Trophoblast cell (in vitro differentiated cells and primary cell): Measurements from ENCODE around the gene RCBTB2.

ENCODE experiments used
- DNase-seq, 2 donors: peaks; one replicate each; pipeline ENCODE4 v3.0.0-alpha.2; 2016
- H2AFZ ChIP-seq: 2 replicates; pipeline ENCODE4 v1.6.1; 2013; ENCODE audit warnings: low read length, moderate library complexity, mild to moderate bottlenecking; ENCODE audit not compliant: insufficient read depth, poor library complexity
- H2AK5ac ChIP-seq: 2 replicates; pipeline ENCODE4 v1.6.1; 2013; ENCODE audit warnings: mild to moderate bottlenecking, low read length
- H2BK120ac ChIP-seq: 2 replicates; pipeline ENCODE4 v1.6.1; 2013; ENCODE audit warnings: low read length, mild to moderate bottlenecking, moderate library complexity; ENCODE audit not compliant: insufficient read depth, poor library complexity
- H2BK12ac ChIP-seq: 2 replicates; pipeline ENCODE4 v1.6.1; 2013; ENCODE audit warnings: mild to moderate bottlenecking, low read length, moderate library complexity
- H2BK5ac ChIP-seq: 2 replicates; pipeline ENCODE4 v1.6.1; 2013; ENCODE audit warnings: low read length, low read depth, moderate library complexity, mild to moderate bottlenecking; ENCODE audit not compliant: poor library complexity
- H3K14ac ChIP-seq: 2 replicates; pipeline ENCODE4 v1.6.1; 2013; ENCODE audit warnings: mild to moderate bottlenecking, low read length
- H3K18ac ChIP-seq: 2 replicates; pipeline ENCODE4 v1.6.1; 2013; ENCODE audit warnings: mild to moderate bottlenecking, low read length
- H3K23ac ChIP-seq: 2 replicates; pipeline ENCODE4 v1.6.1; 2013; ENCODE audit warnings: low read length
- H3K27ac ChIP-seq: 2 replicates; pipeline ENCODE4 v1.5.1; 2013; ENCODE audit warnings: low read depth, mild to moderate bottlenecking, inconsistent platforms, low read length, moderate library complexity
- H3K27me3 ChIP-seq: 2 replicates; pipeline ENCODE4 v1.6.1; 2013; ENCODE audit warnings: inconsistent platforms, mild to moderate bottlenecking, low read length, moderate library complexity; ENCODE audit not compliant: insufficient read depth
- H3K36me3 ChIP-seq, 2 experiments: 1 replicate in 1 of 2; 2 replicates in 1 of 2; pipeline ENCODE4 v1.6.1; 2013; ENCODE audit warnings: low read length in 2 of 2, mild to moderate bottlenecking in 2 of 2, moderate library complexity in 1 of 2; ENCODE audit not compliant: insufficient read depth in 2 of 2, control insufficient read depth in 1 of 2
- H3K4ac ChIP-seq: 2 replicates; pipeline ENCODE4 v1.6.1; 2013; ENCODE audit warnings: low read depth, mild to moderate bottlenecking, low read length, moderate library complexity
- H3K4me1 ChIP-seq, 2 experiments: 1 replicate in 1 of 2; 2 replicates in 1 of 2; pipeline ENCODE4 v1.6.1; 2013; ENCODE audit warnings: low read length in 2 of 2, mild to moderate bottlenecking in 2 of 2, moderate library complexity in 1 of 2; ENCODE audit not compliant: insufficient read depth in 2 of 2, control insufficient read depth in 1 of 2
- H3K4me2 ChIP-seq: 2 replicates; pipeline ENCODE4 v1.6.1; 2013; ENCODE audit warnings: inconsistent platforms, mild to moderate bottlenecking, low read length, moderate library complexity
- H3K4me3 ChIP-seq: 2 replicates; pipeline ENCODE4 v1.5.1; 2013; ENCODE audit warnings: mild to moderate bottlenecking, low read depth, low read length, inconsistent platforms
- H3K79me1 ChIP-seq: one replicate; pipeline ENCODE4 v1.6.1; 2013; ENCODE audit warnings: low read length
- H3K79me2 ChIP-seq: 2 replicates; pipeline ENCODE4 v1.6.1; 2013; ENCODE audit warnings: low read length, mild to moderate bottlenecking; ENCODE audit not compliant: control insufficient read depth, insufficient read depth, poor library complexity
- H3K9ac ChIP-seq: 2 replicates; pipeline ENCODE4 v1.6.1; 2013; ENCODE audit warnings: mild to moderate bottlenecking, low read length
- H3K9me3 ChIP-seq: 2 replicates; pipeline ENCODE4 v1.6.1; 2013; ENCODE audit warnings: low read depth, mild to moderate bottlenecking, control low read depth, inconsistent platforms, low read length; ENCODE audit not compliant: insufficient read depth
- H4K12ac ChIP-seq: 2 replicates; pipeline ENCODE4 v1.6.1; 2013; ENCODE audit warnings: low read depth, mild to moderate bottlenecking, low read length, moderate library complexity
- H4K8ac ChIP-seq: 2 replicates; pipeline ENCODE4 v1.6.1; 2013; ENCODE audit warnings: low read depth, mild to moderate bottlenecking, low read length, moderate library complexity
- H4K91ac ChIP-seq: one replicate; pipeline ENCODE4 v1.6.1; 2013; ENCODE audit warnings: low read depth, mild to moderate bottlenecking, low read length, moderate library complexity
- WGBS: extraction: QIAGEN DNeasy Blood & Tissue Kit; methylation state at CpG from one replicate; pipeline ENCODE4 v1.1.7; 2013; ENCODE audit warnings: missing lambda C conversion rate; ENCODE audit not compliant: insufficient read length, insufficient coverage; ENCODE audit errors: extremely low coverage; 5-methylcytosine and 5-hydroxymethylcytosine counted together

Gene RCBTB2

GRCh38 chr13:48560657-48561337, 27.9 kb upstream of the RCBTB2 start:
- Histone ChIP-seq H3K18ac (no peak overlapping the region), H4K12ac (no peak overlapping the region), H3K36me3 (no peaks in the 10 kb centered on the region), H3K79me2 (no peaks in the 10 kb centered on the region), H2BK5ac (no peak overlapping the region), H3K4ac (no peak overlapping the region), H3K9me3 (no peaks in the 10 kb centered on the region), H3K27ac (no peak overlapping the region), H4K91ac (peak overlapping the region; percentile 11), H3K27me3 (no peaks in the 10 kb centered on the region), H3K4me2 (no peak overlapping the region), H3K9ac (no peak overlapping the region), H4K8ac (no peak overlapping the region), H2BK120ac (no peak overlapping the region), H2BK12ac (no peak overlapping the region), H2AK5ac (no peak overlapping the region), H3K23ac (no peak overlapping the region), H3K4me1 (no peaks in the 10 kb centered on the region), H3K4me3 (no peak overlapping the region), H2AFZ (no peak overlapping the region), H3K79me1 (no peaks in the 10 kb centered on the region), H3K14ac (no peak overlapping the region)
- DNase-seq: no peak
- WGBS: no CpG with 5 or more reads among the region's 9 CpGs

GRCh38 chr13:48559638-48560320, 26.9 kb upstream of the RCBTB2 start:
- Histone ChIP-seq H4K91ac (no peak overlapping the region), H3K27ac (no peak overlapping the region), H2AK5ac (no peak overlapping the region), H3K4me3 (no peak overlapping the region), H2BK12ac (no peak overlapping the region), H3K14ac (no peak overlapping the region), H3K79me2 (no peaks in the 10 kb centered on the region), H2AFZ (no peak overlapping the region), H3K18ac (no peak overlapping the region), H3K36me3 (no peaks in the 10 kb centered on the region), H3K9me3 (no peaks in the 10 kb centered on the region), H3K23ac (no peak overlapping the region), H3K9ac (no peak overlapping the region), H3K4me1 (no peaks in the 10 kb centered on the region), H4K12ac (no peak overlapping the region), H2BK5ac (no peak overlapping the region), H3K79me1 (no peaks in the 10 kb centered on the region), H4K8ac (no peak overlapping the region), H3K4me2 (no peak overlapping the region), H2BK120ac (no peak overlapping the region), H3K4ac (no peak overlapping the region), H3K27me3 (no peaks in the 10 kb centered on the region)
- DNase-seq: no peak
- no CpG with 5 or more reads among the region's 5 CpGs for WGBS

- H3K79me2 ChIP-seq: no peaks in the 10 kb centered on the region
- no peak overlapping the region for H3K4me3 ChIP-seq
- H3K27me3 ChIP-seq: no peaks in the 10 kb centered on the region
- no peak overlapping the region for H4K8ac ChIP-seq
- no peak overlapping the region for H2BK5ac ChIP-seq
- H4K91ac ChIP-seq: no peak overlapping the region
- no peak overlapping the region for H4K12ac ChIP-seq
- no peak overlapping the region for H3K14ac ChIP-seq
- H3K27ac ChIP-seq: no peak overlapping the region
- no peak overlapping the region for H3K23ac ChIP-seq
- no peak overlapping the region for H3K18ac ChIP-seq
- H3K36me3 ChIP-seq: no peaks in the 10 kb centered on the region
- H3K9me3 ChIP-seq: peaks cover 1% of the 10 kb centered on the region
- H2AFZ ChIP-seq: no peak overlapping the region
- no peak overlapping the region for H3K4me2 ChIP-seq
- no peak overlapping the region for H2BK120ac ChIP-seq
- DNase-seq: no peak
- no peak overlapping the region for H2BK12ac ChIP-seq
- no peaks in the 10 kb centered on the region for H3K79me1 ChIP-seq
- no peaks in the 10 kb centered on the region for H3K4me1 ChIP-seq
- no peak overlapping the region for H3K4ac ChIP-seq
- no peak overlapping the region for H2AK5ac ChIP-seq
- no CpG with 5 or more reads among the region's 2 CpGs for WGBS
- no peak overlapping the region for H3K9ac ChIP-seq
These were observed 23.9 kb upstream of the RCBTB2 start for GRCh38 chr13:48556817-48557216.

- no peak overlapping the region for H3K14ac ChIP-seq
These were observed 22.6 kb upstream of the RCBTB2 start for GRCh38 chr13:48555441-48555840.

More at GRCh38 chr13:48555441-48555840, 22.6 kb upstream of the RCBTB2 start:
- no peak overlapping the region for H2BK5ac ChIP-seq
- H4K8ac ChIP-seq: no peak overlapping the region
- no peak overlapping the region for H4K12ac ChIP-seq
- no peak overlapping the region for H2AK5ac ChIP-seq
- no peak overlapping the region for H2BK12ac ChIP-seq
- H2BK120ac ChIP-seq: no peak overlapping the region
- no peak overlapping the region for H3K4ac ChIP-seq
- H3K23ac ChIP-seq: no peak overlapping the region
- H3K9me3 ChIP-seq: peaks cover 9% of the 10 kb centered on the region
- H3K27ac ChIP-seq: no peak overlapping the region
- no peak overlapping the region for H3K4me2 ChIP-seq
- no peaks in the 10 kb centered on the region for H3K4me1 ChIP-seq
- no peak overlapping the region for H3K9ac ChIP-seq
- H3K18ac ChIP-seq: no peak overlapping the region
- H4K91ac ChIP-seq: no peak overlapping the region
- H2AFZ ChIP-seq: no peak overlapping the region
- H3K79me2 ChIP-seq: no peaks in the 10 kb centered on the region
- H3K27me3 ChIP-seq: no peaks in the 10 kb centered on the region
- H3K4me3 ChIP-seq: no peak overlapping the region
- DNase-seq: no peak
- H3K36me3 ChIP-seq: no peaks in the 10 kb centered on the region
- H3K79me1 ChIP-seq: no peaks in the 10 kb centered on the region
